Liver (tissue), 9 donors: ENCODE data around the gene WNT4. TPM values are rescaled to one million over a fixed set of nuclear protein-coding genes. Genes with fewer than 3 reads are reported as not detected.

Experiments
- DNase-seq: peaks from one replicate; pipeline ENCODE4 v3.0.0-alpha.2; 2017; ENCODE audit warnings: low spot score
- H3K27ac ChIP-seq, 2 donors: one replicate each; pipeline ENCODE4 v1.7.0; 2013; ENCODE audit warnings: inconsistent platforms in 2 of 2, low read length in 2 of 2, control low read depth in 1 of 2, low read depth in 1 of 2, mild to moderate bottlenecking in 1 of 2
- H3K27me3 ChIP-seq, 4 donors: one replicate each; pipeline versions ENCODE4 v1.6.1 to v1.7.0; 2013; ENCODE audit warnings: low read length in 3 of 4, inconsistent platforms in 1 of 4, mild to moderate bottlenecking in 1 of 4, moderate library complexity in 1 of 4; ENCODE audit not compliant: control insufficient read depth in 4 of 4, insufficient read depth in 4 of 4
- H3K36me3 ChIP-seq, 4 donors: one replicate each; pipeline versions ENCODE4 v1.6.1 to v1.7.0; 2013; ENCODE audit warnings: low read length in 3 of 4, mild to moderate bottlenecking in 3 of 4, low read depth in 1 of 4, moderate library complexity in 1 of 4; ENCODE audit not compliant: control insufficient read depth in 4 of 4, insufficient read depth in 3 of 4
- H3K4me1 ChIP-seq, 4 donors: one replicate each; pipeline versions ENCODE4 v1.6.1 to v1.7.0; 2013; ENCODE audit warnings: low read length in 3 of 4, mild to moderate bottlenecking in 3 of 4, moderate library complexity in 1 of 4; ENCODE audit not compliant: control insufficient read depth in 4 of 4, insufficient read depth in 4 of 4
- H3K4me3 ChIP-seq, 3 donors: one replicate each; pipeline versions ENCODE4 v1.6.1 to v1.7.0; 2013; ENCODE audit warnings: low read length in 3 of 3, control low read depth in 1 of 3, low read depth in 1 of 3, mild to moderate bottlenecking in 1 of 3
- H3K9ac ChIP-seq, 2 donors: one replicate each; pipeline ENCODE4 v1.7.0; 2013; ENCODE audit warnings: low read length in 2 of 2, mild to moderate bottlenecking in 2 of 2, moderate library complexity in 2 of 2, control low read depth in 1 of 2, low read depth in 1 of 2
- H3K9me3 ChIP-seq, 4 donors: one replicate each; pipeline versions ENCODE4 v1.6.1 to v1.7.0; 2013; ENCODE audit warnings: low read length in 3 of 4; ENCODE audit not compliant: control insufficient read depth in 4 of 4
- ATF3 ChIP-seq: IDR thresholded peaks from 2 replicates; pipeline ENCODE4 v1.6.1; 2016; ENCODE audit warnings: antibody characterized with exemption
- CTCF ChIP-seq: fragments of 150-350 bp; IDR thresholded peaks from 2 replicates; pipeline ENCODE4 v1.5.1; 2017; ENCODE audit warnings: improper control_type of control experiment, low read depth, low read length; ENCODE audit not compliant: missing input control
- EGR1 ChIP-seq, 2 donors: IDR thresholded peaks; 2 replicates each; pipeline ENCODE4 v1.6.1; 2016 to 2018; ENCODE audit warnings: antibody characterized with exemption in 2 of 2, low read depth in 2 of 2
- FOXA1 ChIP-seq: IDR thresholded peaks from 2 replicates; pipeline ENCODE4 v1.6.1; 2016; ENCODE audit warnings: antibody characterized with exemption
- FOXA2 ChIP-seq: IDR thresholded peaks from 2 replicates; pipeline ENCODE4 v1.6.1; 2016; ENCODE audit warnings: antibody characterized with exemption
- GABPA ChIP-seq, 2 donors: IDR thresholded peaks in 1 of 2; conservative IDR thresholded peaks in 1 of 2; 2 replicates each; pipeline ENCODE4 v1.6.1; 2016; ENCODE audit warnings: antibody characterized with exemption in 2 of 2, mild to moderate bottlenecking in 1 of 2, moderate library complexity in 1 of 2
- HNF4A ChIP-seq, 2 donors: conservative IDR thresholded peaks; 2 replicates each; pipeline ENCODE4 v1.6.1; 2016; ENCODE audit warnings: antibody characterized with exemption in 2 of 2, mild to moderate bottlenecking in 2 of 2
- HNF4G ChIP-seq: IDR thresholded peaks from 2 replicates; pipeline ENCODE4 v1.6.1; 2016; ENCODE audit warnings: antibody characterized with exemption
- JUND ChIP-seq, 2 donors: IDR thresholded peaks; 2 replicates each; pipeline ENCODE4 v1.6.1; 2016; ENCODE audit warnings: antibody characterized with exemption in 2 of 2
- MAX ChIP-seq: IDR thresholded peaks from 2 replicates; pipeline ENCODE4 v1.6.1; 2016; ENCODE audit warnings: antibody characterized with exemption
- NR2F2 ChIP-seq: IDR thresholded peaks from 2 replicates; pipeline ENCODE4 v1.6.1; 2016; ENCODE audit warnings: antibody characterized with exemption
- RAD21 ChIP-seq, 2 donors: IDR thresholded peaks; 2 replicates each; pipeline ENCODE4 v1.6.1; 2016; ENCODE audit warnings: antibody characterized with exemption in 2 of 2, mild to moderate bottlenecking in 2 of 2
- REST ChIP-seq: IDR thresholded peaks from 2 replicates; pipeline ENCODE4 v1.6.1; 2016; ENCODE audit warnings: antibody characterized with exemption, mild to moderate bottlenecking
- RXRA ChIP-seq, 2 donors: IDR thresholded peaks; 2 replicates each; pipeline ENCODE4 v1.6.1; 2017 to 2018; ENCODE audit warnings: antibody characterized with exemption in 2 of 2, mild to moderate bottlenecking in 1 of 2
- SP1 ChIP-seq: IDR thresholded peaks from 2 replicates; pipeline ENCODE4 v1.6.1; 2018; ENCODE audit warnings: antibody characterized with exemption, mild to moderate bottlenecking
- TAF1 ChIP-seq: conservative IDR thresholded peaks from 2 replicates; pipeline ENCODE4 v1.6.1; 2016; ENCODE audit warnings: antibody characterized with exemption, mild to moderate bottlenecking
- YY1 ChIP-seq: IDR thresholded peaks from 2 replicates; pipeline ENCODE4 v1.6.1; 2016; ENCODE audit warnings: antibody characterized with exemption, mild to moderate bottlenecking
- ZBTB33 ChIP-seq: IDR thresholded peaks from 2 replicates; pipeline ENCODE4 v1.6.1; 2016; ENCODE audit warnings: antibody characterized with exemption
- WGBS: extraction: QIAGEN DNeasy Blood & Tissue Kit; methylation state at CpG from one replicate; pipeline ENCODE4 v1.1.7; 2013; 5-methylcytosine and 5-hydroxymethylcytosine counted together
- polyA plus RNA-seq, 2 donors: library from polyadenylated mRNA; stranded (reverse) in 1 of 2; unstranded in 1 of 2; fragments of 200-250 nt in 1 of 2; fragments of >200 nt in 1 of 2; fragmentation: Nextera tagmentation in 1 of 2; extraction: Ambion mirVana in 1 of 2; gene quantifications; one replicate each; pipeline versions ENCODE4 v1.2.1 to v1.2.3, GENCODE V29; 2013 to 2015
- total RNA-seq, 2 donors: library from RNA; depleted of rRNA; stranded (reverse); fragments of >200 nt; gene quantifications; one replicate each; pipeline ENCODE4 v1.2.3, GENCODE V29; 2014
- donor health status: healthy.
- donor health status: healthy.
- donor health status: healthy.
- donor health status: healthy.
- donor health status: healthy.

The WNT4 gene
- total and polyA plus RNA-seq, 4 donors: under 0.01 to 0.09 TPM; not detected in 2

- no peak overlapping the region for H3K4me3 ChIP-seq
- peaks cover 0 to 10% (median 1%) of the 10 kb centered on the region in 4 donors for H3K4me1 ChIP-seq
- no peaks in the 10 kb centered on the region for H3K27me3 ChIP-seq
- no peak for TF ChIP-seq FOXA1
- TF ChIP-seq REST: no peak
- TF ChIP-seq MAX: no peak
- TF ChIP-seq CTCF: no peak
- no peak for TF ChIP-seq ATF3
- TF ChIP-seq TAF1: no peak
- no peak for TF ChIP-seq FOXA2
- TF ChIP-seq NR2F2: no peak
- TF ChIP-seq YY1: no peak
- no peak for TF ChIP-seq RXRA (IDR thresholded peaks at IDR 0.05)
- TF ChIP-seq SP1: no peak
- no peak for TF ChIP-seq ZBTB33
- no peak for TF ChIP-seq HNF4G
- no peak for TF ChIP-seq JUND (IDR thresholded peaks at IDR 0.05)
- no peak for TF ChIP-seq RAD21 (IDR thresholded peaks at IDR 0.05)
- TF ChIP-seq EGR1 (IDR thresholded peaks at IDR 0.05; ENCODE audit: low read depth in 2 of 2): no peak
- TF ChIP-seq HNF4A (conservative IDR thresholded peaks at IDR 0.05): no peak
- no peak for TF ChIP-seq GABPA (IDR thresholded peaks at IDR 0.05 in 1 of 2, conservative IDR thresholded peaks at IDR 0.05 in 1 of 2)
- no peak overlapping the region for H3K9ac ChIP-seq
- no peaks in the 10 kb centered on the region for H3K9me3 ChIP-seq
- WGBS: 86% methylated on average over 12 of the region's 12 CpGs
- no peak overlapping the region for H3K27ac ChIP-seq
- DNase-seq: no peak
- H3K36me3 ChIP-seq: no peaks in the 10 kb centered on the region
Observed at GRCh38 chr1:22128392-22128791, 14.5 kb downstream of the WNT4 start.
